VCaP (cell line): Measurements from ENCODE around the gene MOB3A.

Experiments used
- H3K27ac ChIP-seq: fragments of 450-650 bp; 2 replicates; pipeline ENCODE4 v1.5.1; 2017
- CTCF ChIP-seq: fragments of 450-650 bp; conservative IDR thresholded peaks from 2 replicates; pipeline ENCODE4 v1.5.1; 2017; ENCODE audit warnings: mild to moderate bottlenecking, moderate library complexity

Gene MOB3A

GRCh38 chr19:2114821-2115220 is 18.7 kb upstream of the MOB3A start:
- no peak overlapping the region for H3K27ac ChIP-seq
- no peak for TF ChIP-seq CTCF

GRCh38 chr19:2114218-2114617 is 18.1 kb upstream of the MOB3A start:
- H3K27ac ChIP-seq = no peak overlapping the region
- TF ChIP-seq CTCF = no peak

- TF ChIP-seq CTCF = no peak
- H3K27ac ChIP-seq = no peak overlapping the region
These were observed 17.5 kb upstream of the MOB3A start for GRCh38 chr19:2113439-2114211.

- no peak for TF ChIP-seq CTCF
- H3K27ac ChIP-seq = no peak overlapping the region
These were observed 16.6 kb upstream of the MOB3A start for GRCh38 chr19:2112516-2113320.

GRCh38 chr19:2111886-2112285 is 15.8 kb upstream of the MOB3A start:
- no peak for TF ChIP-seq CTCF
- H3K27ac ChIP-seq = no peak overlapping the region

GRCh38 chr19:2111425-2111824 is 15.3 kb upstream of the MOB3A start:
- no peak overlapping the region for H3K27ac ChIP-seq
- no peak for TF ChIP-seq CTCF

GRCh38 chr19:2110822-2111221 is 14.7 kb upstream of the MOB3A start:
- TF ChIP-seq CTCF = no peak

More at GRCh38 chr19:2110822-2111221, 14.7 kb upstream of the MOB3A start:
- no peak overlapping the region for H3K27ac ChIP-seq
